HG03175 (cell line): ENCODE data around the gene ZBTB47.

ENCODE experiments used
- ATAC-seq: cut with Tn5 transposase; IDR thresholded peaks from one replicate; pipeline ENCODE4 v1.9.1; 2021; ENCODE audit warnings: mild to moderate bottlenecking, moderate library complexity; ENCODE audit not compliant: unreplicated experiment

The ZBTB47 gene

GRCh38 chr3:42698216-42698910 is 44.9 kb downstream of the ZBTB47 start:
- ATAC-seq: no peak

DNA sequence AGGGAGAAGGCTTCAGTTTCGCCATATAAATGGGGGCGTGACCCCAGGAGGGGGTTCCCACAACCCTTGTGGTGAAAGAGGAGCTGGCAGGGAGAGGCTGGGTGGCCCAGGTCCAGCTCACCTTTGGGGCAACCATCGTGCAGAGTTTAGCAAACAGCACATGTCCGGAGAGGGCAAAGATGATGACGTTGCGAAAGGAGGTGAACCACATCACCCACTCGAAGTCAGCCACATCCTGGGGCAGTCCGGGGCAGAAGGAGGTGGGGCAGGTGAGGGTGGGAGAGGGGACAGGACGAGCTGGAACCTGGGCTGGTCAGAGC is 45.4 kb downstream of the ZBTB47 start:
- ATAC-seq: no peak

DNA sequence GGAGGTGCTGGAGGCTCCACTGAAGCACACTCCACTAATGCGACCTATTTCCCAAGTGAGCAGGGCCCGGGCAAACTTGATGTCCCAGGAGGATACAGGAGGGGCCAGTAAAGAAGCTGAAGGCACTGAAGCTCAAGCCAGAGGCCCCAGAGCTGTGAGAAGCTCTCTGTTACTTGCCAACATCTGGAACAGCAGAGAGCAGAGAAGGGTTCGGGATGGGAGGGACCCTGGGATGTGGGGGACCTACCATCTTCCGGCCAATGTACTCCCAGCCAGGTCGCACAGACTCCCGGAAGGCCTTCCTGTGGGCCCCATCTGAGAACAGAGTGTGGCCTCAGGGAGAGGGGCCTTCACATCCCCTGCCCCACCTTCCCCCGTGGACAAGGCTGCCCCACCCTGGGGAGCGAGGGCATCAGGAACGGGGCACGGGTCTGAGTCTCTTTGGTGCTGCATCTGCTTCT is 46.0 kb downstream of the ZBTB47 start:
- ATAC-seq: no peak

- no peak for ATAC-seq
These were observed 47.1 kb downstream of the ZBTB47 start for GRCh38 chr3:42700366-42701288.

DNA sequence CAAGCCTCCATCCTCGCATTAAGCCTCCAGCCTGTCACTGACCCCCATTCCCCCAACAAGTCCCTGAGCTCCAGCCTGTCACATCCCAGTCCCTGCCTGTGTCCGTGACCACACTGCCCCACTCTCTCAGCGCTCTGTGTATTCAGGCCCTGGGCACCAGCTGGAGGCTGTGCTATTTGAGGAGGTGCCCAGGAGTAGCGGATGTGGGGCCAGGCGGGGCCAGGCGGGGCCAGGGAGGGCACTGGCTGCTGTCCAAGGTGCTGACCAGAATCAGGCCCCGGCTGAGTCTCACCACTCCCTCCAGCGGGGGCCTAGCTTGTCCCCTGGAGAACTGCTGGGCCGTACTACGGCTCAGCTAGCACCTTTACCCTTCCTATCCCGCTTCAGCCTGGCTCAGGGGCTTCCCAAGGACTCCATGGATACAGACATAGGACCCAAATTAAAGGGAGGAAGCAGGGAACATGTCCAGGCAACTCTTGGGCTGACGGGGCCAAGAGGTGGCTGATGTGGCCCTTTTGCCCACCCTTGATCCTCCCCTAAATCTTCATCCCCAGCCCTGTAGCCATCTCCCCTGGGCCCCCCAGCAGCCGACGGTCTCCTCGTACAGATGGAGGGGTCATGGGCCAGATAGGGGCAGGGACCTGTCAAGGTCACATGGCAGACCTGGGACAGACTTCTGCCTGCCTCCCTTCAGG is 48.0 kb downstream of the ZBTB47 start:
- ATAC-seq: no peak

GRCh38 chr3:42702066-42702951 is 48.8 kb downstream of the ZBTB47 start, which contains the start of gene HHATL:
Gene HHATL, minus strand, starts transcription at chr3:42702798. Its CDS starts 1,972 bp downstream, at chr3:42700826.
- ATAC-seq: no peak

DNA sequence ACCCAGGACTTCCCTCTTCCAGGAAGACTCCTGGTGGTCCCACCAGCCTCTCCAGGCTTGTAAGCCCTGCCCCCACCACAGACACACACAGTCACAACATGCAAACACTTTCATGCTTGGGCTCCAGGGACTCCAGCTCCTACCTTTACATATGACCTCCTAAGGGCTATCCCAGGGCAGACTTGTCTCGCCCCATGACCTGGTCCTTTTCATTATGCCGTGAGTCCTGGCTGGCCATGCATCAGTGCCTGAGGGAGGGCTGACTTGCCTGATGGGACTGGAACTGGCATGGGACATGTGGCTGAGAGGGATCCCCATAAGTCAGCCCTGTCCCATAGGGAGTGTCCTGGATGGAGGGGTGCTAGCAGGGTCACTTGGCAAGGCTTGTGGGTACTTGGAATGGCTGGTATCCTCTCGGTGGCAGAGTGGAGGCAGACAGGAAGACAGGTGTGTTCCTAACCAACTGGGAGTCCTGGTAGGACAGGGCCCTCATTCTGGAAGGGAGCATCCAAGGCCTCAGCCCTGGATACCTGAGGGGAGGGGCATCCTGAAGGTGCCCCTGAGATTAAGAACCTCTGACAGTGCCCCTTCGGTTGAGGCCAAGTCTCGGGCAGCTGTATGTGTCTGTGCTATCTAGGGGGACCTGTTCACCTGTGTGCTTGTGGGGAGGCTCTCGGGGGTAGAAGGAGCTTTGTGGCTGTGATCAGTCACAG is 49.6 kb downstream of the ZBTB47 start:
- no peak for ATAC-seq

DNA sequence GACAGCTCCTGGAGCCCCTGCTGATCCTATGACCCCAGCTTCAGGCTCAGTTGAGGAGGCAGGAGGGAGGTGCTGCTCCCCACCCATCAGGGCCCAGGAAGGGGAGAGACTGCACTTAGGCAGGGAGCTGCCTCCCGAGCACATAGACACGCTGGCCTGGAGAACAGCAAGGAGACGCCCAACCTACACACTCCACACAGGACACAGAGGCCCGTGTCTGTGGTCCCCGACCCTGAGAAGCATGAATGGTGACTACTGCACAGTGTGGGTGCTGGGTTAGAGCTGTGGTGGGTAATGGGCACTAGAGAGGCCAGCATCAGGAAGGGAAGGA is 50.2 kb downstream of the ZBTB47 start:
- ATAC-seq: no peak

DNA sequence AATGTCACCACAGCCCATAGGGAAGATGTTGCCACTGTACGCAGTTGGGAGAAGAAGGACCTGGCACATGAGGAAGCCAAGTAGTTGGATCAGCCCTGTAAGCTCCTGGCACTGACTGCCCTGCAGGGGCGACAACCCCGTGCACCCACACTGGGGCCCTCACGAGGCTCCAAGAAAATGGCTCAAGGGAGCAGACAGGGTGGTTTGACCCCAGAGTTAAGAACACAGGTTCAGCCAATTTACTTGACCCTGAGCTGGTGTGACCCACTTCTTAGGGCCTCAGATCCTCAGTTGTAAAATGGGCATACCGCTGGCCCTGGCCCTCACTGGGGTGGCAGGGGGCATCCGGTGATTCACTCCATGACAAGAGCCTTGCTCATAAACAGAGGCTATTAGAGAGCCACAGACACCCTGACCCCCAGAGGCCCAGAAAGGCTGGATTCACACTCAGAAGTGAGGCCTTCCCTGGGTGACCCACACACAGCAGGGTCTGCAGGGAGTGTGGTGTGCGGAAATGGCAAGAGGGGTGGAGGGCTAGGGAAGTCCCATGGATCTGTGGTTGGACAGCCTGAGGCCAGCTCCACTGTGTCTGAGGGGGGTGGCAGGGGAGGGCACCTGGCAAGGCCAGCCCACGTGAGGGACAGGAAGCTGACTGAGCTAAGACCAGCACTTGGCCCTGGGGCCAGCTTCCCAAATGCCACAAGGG is 50.8 kb downstream of the ZBTB47 start:
- ATAC-seq: no peak

- ATAC-seq: no peak
These were observed 51.7 kb downstream of the ZBTB47 start for GRCh38 chr3:42705058-42705767.

DNA sequence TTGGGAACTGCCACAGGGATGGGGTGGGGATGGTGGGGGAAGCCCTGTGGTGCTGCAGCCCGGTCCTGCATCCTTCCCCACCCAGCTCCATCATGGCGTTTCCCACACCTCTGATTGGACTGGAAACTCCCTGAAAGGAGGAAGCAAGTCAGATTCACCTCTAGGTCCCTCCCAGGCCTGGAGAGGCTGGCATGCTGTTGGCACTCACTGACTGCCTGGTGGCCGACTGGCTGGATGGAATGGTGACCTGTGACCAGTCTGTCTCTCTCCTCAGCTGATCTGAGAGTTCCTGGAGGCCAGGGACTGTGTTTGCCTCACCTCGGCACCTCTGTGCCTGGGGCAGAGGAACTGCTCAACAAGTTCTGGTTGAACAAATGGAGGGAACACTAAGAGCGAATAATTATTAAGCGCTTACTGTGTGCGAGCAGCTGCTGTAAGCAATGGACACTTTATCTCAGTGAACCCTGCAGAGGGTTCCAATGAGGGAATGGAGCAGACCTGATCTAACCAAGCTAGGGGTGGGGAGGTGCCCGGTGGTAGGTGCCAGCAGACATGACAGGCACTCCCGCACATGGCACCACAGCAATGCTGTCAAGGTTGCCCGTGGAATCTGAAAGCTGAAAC is 52.6 kb downstream of the ZBTB47 start:
- no peak for ATAC-seq

- no peak for ATAC-seq
These were observed 53.5 kb downstream of the ZBTB47 start for GRCh38 chr3:42706721-42707619.

DNA sequence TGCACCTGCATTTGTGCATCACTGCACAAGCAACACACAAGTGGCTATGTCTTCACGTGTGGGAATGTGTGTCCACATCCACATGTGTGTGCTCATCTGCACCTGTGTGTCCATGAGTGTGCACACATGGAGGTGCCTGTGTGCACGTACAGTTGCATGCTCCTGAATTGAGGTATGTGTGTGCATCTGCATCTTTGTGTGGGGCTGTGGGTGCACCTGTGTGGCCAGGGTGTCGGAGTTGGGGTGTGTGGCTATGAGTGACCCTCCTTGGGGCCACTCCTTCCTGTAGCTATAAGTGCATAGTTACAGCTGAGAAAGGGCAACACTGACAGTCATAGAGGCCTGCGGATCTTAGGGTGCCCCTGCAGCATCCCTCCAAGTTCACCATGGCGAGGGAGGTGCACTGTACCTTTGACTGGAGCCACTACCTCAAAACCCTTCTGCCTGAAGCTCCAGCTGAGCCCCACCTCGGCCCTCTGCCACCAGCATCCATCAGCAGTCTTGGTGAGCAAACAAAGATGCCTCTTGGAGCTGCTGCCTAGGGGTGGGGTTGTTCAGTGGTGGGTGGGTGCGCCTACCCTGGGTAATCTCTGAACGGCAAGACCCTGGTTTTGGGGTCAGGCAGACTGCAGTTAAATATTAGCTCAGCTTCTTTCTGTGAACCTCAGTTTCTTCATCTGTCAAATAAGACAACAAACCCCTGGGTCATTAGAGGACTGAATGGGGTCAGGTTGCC is 54.3 kb downstream of the ZBTB47 start:
- ATAC-seq: no peak

GRCh38 chr3:42708611-42709151 is 55.2 kb downstream of the ZBTB47 start:
- ATAC-seq: no peak

DNA sequence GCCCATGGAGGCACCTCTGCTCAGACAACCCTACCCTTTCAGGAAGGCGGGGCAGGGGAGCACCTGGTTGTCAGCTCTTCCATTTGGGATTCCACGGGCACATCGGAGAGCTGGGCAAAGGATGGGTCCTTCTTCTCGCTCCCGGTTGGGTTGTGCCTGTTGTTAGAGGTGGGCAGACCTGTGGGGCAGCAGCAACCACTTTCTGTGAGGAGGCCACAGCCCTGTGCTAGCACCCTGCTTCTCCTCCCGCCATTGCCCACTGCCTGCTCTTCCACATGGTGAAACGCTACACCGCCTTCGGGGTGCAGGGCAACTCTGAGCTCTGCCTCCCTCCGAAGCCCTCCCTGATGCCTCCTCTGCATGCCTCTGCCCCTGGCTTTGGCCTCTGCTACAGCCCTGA is 56.1 kb downstream of the ZBTB47 start:
- ATAC-seq: no peak

GRCh38 chr3:42710323-42711021 is 57.0 kb downstream of the ZBTB47 start:
- ATAC-seq: no peak
